ENCODE data around the gene PEF1.

PEF1 gene

GRCh38 chr1:31670593-31670964 lies 25.9 kb upstream of the PEF1 start:
- no peak for DNase-seq

- DNase-seq: no peak
Observed at GRCh38 chr1:31669786-31670592, 25.3 kb upstream of the PEF1 start.

GRCh38 chr1:31669433-31669785 lies 24.7 kb upstream of the PEF1 start:
- DNase-seq: no peak

GRCh38 chr1:31668303-31668883 lies 23.7 kb upstream of the PEF1 start:
- DNase-seq: no peak

- DNase-seq: no peak
Observed at GRCh38 chr1:31667065-31667785, 22.5 kb upstream of the PEF1 start.

GRCh38 chr1:31666263-31666963 lies 21.7 kb upstream of the PEF1 start:
- no peak for DNase-seq

GRCh38 chr1:31665234-31665878 lies 20.7 kb upstream of the PEF1 start:
- DNase-seq: no peak

GRCh38 chr1:31664528-31664927 lies 19.9 kb upstream of the PEF1 start:
- DNase-seq: no peak

- no peak for DNase-seq
Observed at GRCh38 chr1:31663622-31664452, 19.2 kb upstream of the PEF1 start.

- DNase-seq: no peak
Observed at GRCh38 chr1:31662463-31662862, 17.8 kb upstream of the PEF1 start.

GRCh38 chr1:31661856-31662255 lies 17.2 kb upstream of the PEF1 start:
- no peak for DNase-seq

GRCh38 chr1:31660871-31661455 lies 16.3 kb upstream of the PEF1 start:
- DNase-seq: no peak

GRCh38 chr1:31659889-31660288 lies 15.2 kb upstream of the PEF1 start:
- DNase-seq: no peak

GRCh38 chr1:31658721-31659120 lies 14.0 kb upstream of the PEF1 start:
- DNase-seq: no peak

- no peak for DNase-seq
Observed at GRCh38 chr1:31657972-31658510, 13.4 kb upstream of the PEF1 start.

GRCh38 chr1:31657020-31657804 lies 12.5 kb upstream of the PEF1 start:
- no peak for DNase-seq

GRCh38 chr1:31655756-31656155 lies 11.1 kb upstream of the PEF1 start:
- DNase-seq: no peak

GRCh38 chr1:31655104-31655503 lies 10.4 kb upstream of the PEF1 start:
- no peak for DNase-seq

GRCh38 chr1:31654474-31654776 lies 9.7 kb upstream of the PEF1 start:
- DNase-seq: no peak

GRCh38 chr1:31653717-31654473 lies 9.2 kb upstream of the PEF1 start:
- DNase-seq: no peak
